NOMO-1 treated with dmso at 0.1 percent for 144 hours (cell line): ENCODE data around the gene ASIC1.
"Not testable (repeated sequence)": the region's sequence is repeated elsewhere in the genome, so short reads cannot be mapped to it uniquely, and the experiment has no call there.

ENCODE experiments used
- DNase-seq: peaks from one replicate; lab custom pipeline; 2025; ENCODE audit not compliant: unreplicated experiment; lab: John Stamatoyannopoulos, UW

The ASIC1 gene

GRCh38 chr12:50057000-50057841 lies at the start of gene ASIC1:
TSS of gene ASIC1 (plus strand) at chr12:50057596. CDS start at chr12:50058767, 1,171 bp downstream.
- DNase-seq = peak; percentile 24

GRCh38 chr12:50013361-50014147 lies 43.8 kb upstream of the ASIC1 start:
- no peak for DNase-seq

- no peak for DNase-seq
Measured at GRCh38 chr12:50014342-50014741, 43.1 kb upstream of the ASIC1 start.

- no peak for DNase-seq
Measured at GRCh38 chr12:50016501-50017475, 40.6 kb upstream of the ASIC1 start.

GRCh38 chr12:50017641-50018040 lies 39.8 kb upstream of the ASIC1 start:
- DNase-seq = no peak

- no peak for DNase-seq
Measured at GRCh38 chr12:50018154-50018553, 39.2 kb upstream of the ASIC1 start.

- no peak for DNase-seq
Measured at GRCh38 chr12:50018968-50019367, 38.4 kb upstream of the ASIC1 start.

- DNase-seq = no peak
Measured at GRCh38 chr12:50019524-50019923, 37.9 kb upstream of the ASIC1 start.

- DNase-seq = no peak
Measured at GRCh38 chr12:50021031-50021430, 36.4 kb upstream of the ASIC1 start.

GRCh38 chr12:50022903-50023302 lies 34.5 kb upstream of the ASIC1 start:
- DNase-seq = no peak

- no peak for DNase-seq
Measured at GRCh38 chr12:50024227-50024626, 33.2 kb upstream of the ASIC1 start.

GRCh38 chr12:50024805-50025186 lies 32.6 kb upstream of the ASIC1 start:
- DNase-seq = no peak

- DNase-seq = peak; percentile 96
Measured at GRCh38 chr12:50025187-50026059, 32.0 kb upstream of the ASIC1 start, which contains the start of gene RACGAP1. TSS of gene RACGAP1 (minus strand) at chr12:50025494. CDS start at chr12:50016715, 8,779 bp downstream.

GRCh38 chr12:50026691-50027090 lies 30.7 kb upstream of the ASIC1 start:
- DNase-seq = no peak

- not testable (repeated sequence) for DNase-seq
Measured at GRCh38 chr12:50030449-50030848, 26.9 kb upstream of the ASIC1 start.

- no peak for DNase-seq
Measured at GRCh38 chr12:50032515-50032853, 24.9 kb upstream of the ASIC1 start.

GRCh38 chr12:50032854-50033581 lies 24.4 kb upstream of the ASIC1 start:
- DNase-seq = peak; percentile 76

GRCh38 chr12:50038336-50038735 lies 19.1 kb upstream of the ASIC1 start:
- peak; percentile 23 for DNase-seq

- peak; percentile 45 for DNase-seq
Measured at GRCh38 chr12:50039151-50039835, 18.1 kb upstream of the ASIC1 start.
